GM12878 (cell line): ENCODE data around the gene LIMS1. TPM values are rescaled to one million over a fixed set of nuclear protein-coding genes. Genes with fewer than 3 reads are reported as not detected.

Experiments used
- ATAC-seq: fragments of 200-7000 bp; cut with Tn5 transposase; 3 replicates; pipeline ENCODE4 v1.9.1; 2020; ENCODE audit warnings: mild to moderate bottlenecking, moderate library complexity
- BruUV-seq: library from RNA; stranded (reverse); fragments of 400-500 nt; replicated peaks from 2 replicates; lab custom pipeline; 2021; lab: Mats Ljungman, UMichigan
- CTCF ChIA-PET: fragments of 300-600 bp; sonication (Branson Sonifier 250); formaldehyde crosslinking; extraction: SDS; loops from one replicate; lab custom pipeline; 2021; ENCODE audit warnings: inconsistent platforms; lab: Yijun Ruan, JAX
- POLR2A ChIA-PET: fragments of 350-600 bp; formaldehyde crosslinking; extraction: SDS; loops from one replicate; lab custom pipeline; 2021; ENCODE audit warnings: inconsistent platforms; lab: Charles Lee
- RAD21 ChIA-PET: fragments of 300-600 bp; sonication (Branson Sonifier 250); formaldehyde crosslinking; loops from one replicate; lab custom pipeline; 2023; ENCODE audit warnings: antibody characterized with exemption; ENCODE audit not compliant: unreplicated experiment; lab: Charles Lee
- SMC1A ChIA-PET: fragments of 300-600 bp; sonication (Branson Sonifier 250); formaldehyde crosslinking; loops from one replicate; lab custom pipeline; 2023; ENCODE audit not compliant: unreplicated experiment, uncharacterized antibody; lab: Charles Lee
- DNase-seq: peaks from one replicate; pipeline ENCODE4 v3.0.0-alpha.2; 2011; ENCODE audit warnings: low read depth, low spot score
- FAIRE-seq: peaks from 3 replicates; lab custom pipeline; 2011; peaks lifted over from hg19 to GRCh38; lab: Jason Lieb, UNC
- H2AFZ ChIP-seq: 2 replicates; pipeline ENCODE4 v1.6.0; 2011; ENCODE audit warnings: low read depth, low read length, control low read depth; ENCODE audit not compliant: control insufficient read depth
- H3K27ac ChIP-seq: 2 replicates; pipeline ENCODE4 v1.5.1; 2011; ENCODE audit warnings: control low read depth; ENCODE audit not compliant: control insufficient read depth, insufficient read depth
- H3K27me3 ChIP-seq, 2 experiments: replicated peaks in 1 of 2; 2 replicates each; pipeline versions ENCODE4 v1.6.0 to v1.6.1; 2011; ENCODE audit warnings: low read length in 1 of 2; ENCODE audit not compliant: control insufficient read depth in 2 of 2, insufficient read depth in 2 of 2
- H3K36me3 ChIP-seq, 2 experiments: 2 replicates each; pipeline ENCODE4 v1.5.1; 2011; ENCODE audit warnings: low read length in 1 of 2; ENCODE audit not compliant: control insufficient read depth in 2 of 2, insufficient read depth in 2 of 2
- H3K4me1 ChIP-seq: 2 replicates; pipeline ENCODE4 v1.6.1; 2011; ENCODE audit warnings: mild to moderate bottlenecking, low read length, moderate library complexity, mixed read lengths; ENCODE audit not compliant: control insufficient read depth, insufficient read depth
- H3K4me2 ChIP-seq: 2 replicates; pipeline ENCODE4 v1.6.0; 2011; ENCODE audit warnings: control low read depth; ENCODE audit not compliant: control insufficient read depth, insufficient read depth
- H3K4me3 ChIP-seq: fragments of 200-600 bp; sonication (generic); 2 replicates; pipeline ENCODE4 v1.5.1; 2016
- H3K79me2 ChIP-seq: 2 replicates; pipeline ENCODE4 v1.6.0; 2011; ENCODE audit warnings: low read length; ENCODE audit not compliant: control insufficient read depth, insufficient read depth
- H3K9ac ChIP-seq: 2 replicates; pipeline ENCODE4 v1.8.0; 2011; ENCODE audit warnings: low read length, control low read depth, mixed read lengths; ENCODE audit not compliant: control insufficient read depth, insufficient read depth
- H3K9me3 ChIP-seq: replicated peaks from 3 replicates; pipeline ENCODE4 v1.5.1; 2011; ENCODE audit warnings: mild to moderate bottlenecking, low read length; ENCODE audit not compliant: control insufficient read depth, insufficient read depth
- H4K20me1 ChIP-seq: 2 replicates; pipeline ENCODE4 v1.6.0; 2011; ENCODE audit not compliant: control insufficient read depth, insufficient read depth
- ATF7 ChIP-seq: fragments of 450-650 bp; IDR thresholded peaks from 2 replicates; pipeline ENCODE4 v1.6.1; 2016; ENCODE audit warnings: low read depth, mild to moderate bottlenecking
- CBFB ChIP-seq: IDR thresholded peaks from 2 replicates; pipeline ENCODE4 v1.6.1; 2016; ENCODE audit warnings: antibody characterized with exemption, low read depth
- CREB1 ChIP-seq: IDR thresholded peaks from 2 replicates; pipeline ENCODE4 v1.6.1; 2012; ENCODE audit warnings: low read depth, mild to moderate bottlenecking, inconsistent platforms
- CREM ChIP-seq: IDR thresholded peaks from 2 replicates; pipeline ENCODE4 v1.6.1; 2014; ENCODE audit warnings: antibody characterized with exemption, low read depth
- EED ChIP-seq: sonication (generic); IDR thresholded peaks from 2 replicates; pipeline ENCODE4 v1.6.1; 2016; ENCODE audit warnings: antibody characterized with exemption, low read depth
- FOXM1 ChIP-seq: IDR thresholded peaks from 2 replicates; pipeline ENCODE4 v1.6.1; 2012; ENCODE audit warnings: low read depth, mild to moderate bottlenecking, inconsistent platforms, low read length, moderate library complexity
- JUNB ChIP-seq: IDR thresholded peaks from 2 replicates; pipeline ENCODE4 v1.6.1; 2016; ENCODE audit warnings: antibody characterized with exemption, mild to moderate bottlenecking
- MTA3 ChIP-seq: IDR thresholded peaks from 2 replicates; pipeline ENCODE4 v1.6.1; 2012; ENCODE audit warnings: low read length, inconsistent platforms, borderline replicate concordance
- NFYB ChIP-seq: IDR thresholded peaks from 2 replicates; pipeline ENCODE4 v1.6.1; 2011; ENCODE audit warnings: low read depth, mild to moderate bottlenecking, low read length, improper control_type of control experiment, moderate library complexity; ENCODE audit not compliant: insufficient read depth
- POLR2AphosphoS5 ChIP-seq: IDR thresholded peaks from 2 replicates; pipeline ENCODE4 v1.6.1; 2011; ENCODE audit warnings: mild to moderate bottlenecking, low read length, inconsistent platforms
- SIN3A ChIP-seq: IDR thresholded peaks from 2 replicates; pipeline ENCODE4 v1.6.1; 2012; ENCODE audit warnings: low read depth, low read length, improper control_type of control experiment
- TAF1 ChIP-seq: IDR thresholded peaks from 2 replicates; pipeline ENCODE4 v1.6.1; 2011; ENCODE audit warnings: mild to moderate bottlenecking, low read depth, low read length, borderline replicate concordance
- USF1 ChIP-seq: IDR thresholded peaks from 2 replicates; pipeline ENCODE4 v1.6.1; 2011; ENCODE audit warnings: borderline replicate concordance, low read depth, mild to moderate bottlenecking, moderate library complexity, mixed read lengths, low read length; ENCODE audit not compliant: insufficient read depth; ENCODE audit errors: extremely low read length
- ZNF207 ChIP-seq: fragments of 450-650 bp; IDR thresholded peaks from 2 replicates; pipeline ENCODE4 v1.6.1; 2014; ENCODE audit warnings: antibody characterized with exemption, mild to moderate bottlenecking, borderline replicate concordance
- ZNF217 ChIP-seq: fragments of 450-650 bp; IDR thresholded peaks from 2 replicates; pipeline ENCODE4 v1.6.1; 2017; ENCODE audit warnings: antibody characterized with exemption, mild to moderate bottlenecking
- ZZZ3 ChIP-seq: IDR thresholded peaks from 2 replicates; pipeline ENCODE4 v1.6.1; 2011; ENCODE audit warnings: low read depth; ENCODE audit not compliant: control insufficient read depth, insufficient read length
- WGBS: methylation state at CpG from one replicate; pipeline ENCODE4 v1.1.6; 2016; ENCODE audit warnings: low lambda C conversion rate; ENCODE audit not compliant: insufficient replicate concordance, insufficient coverage; ENCODE audit errors: missing lambda C conversion rate; 5-methylcytosine and 5-hydroxymethylcytosine counted together
- in situ Hi-C: fragments of 300-500 bp; cut with MboI; formaldehyde crosslinking; loops from 9 replicates; pipeline ENCODE4 v1.14.3; 2018; ENCODE audit warnings: mixed read lengths
- intact Hi-C: fragments of 100-400 bp; cut with micrococcal nuclease; formaldehyde crosslinking; loops from one replicate; pipeline ENCODE4 v1.14.2; 2022; ENCODE audit not compliant: unreplicated experiment
- polyA plus RNA-seq, 11 experiments: library from polyadenylated mRNA; depleted of rRNA in 4 of 11; unstranded in 6 of 11; stranded (reverse) in 5 of 11; fragments of >200 nt; fragmentation: Nextera tagmentation in 4 of 11; fragmentation: Illumina TruSeq in 1 of 11; extraction: Ambion mirVana in 4 of 11; extraction: Trizol in 1 of 11; gene quantifications; 1 replicate in 1 of 11; 2 replicates in 10 of 11; pipeline versions ENCODE4 v1.2.1 to v1.2.3, GENCODE V29; 2011 to 2016; ENCODE audit warnings: inconsistent platforms in 2 of 11, missing spikeins in 2 of 11, low read depth in 1 of 11
- total RNA-seq, 4 experiments: library from RNA; depleted of rRNA in 3 of 4; stranded (reverse); fragments of >200 nt in 3 of 4; fragmentation: Illumina TruSeq in 1 of 4; extraction: Trizol in 1 of 4; gene quantifications; 2 replicates each; pipeline versions ENCODE4 v1.2.1 to v1.2.3, GENCODE V29; 2013 to 2021
- TF ChIP-seq, protein P1 (sequence below): IDR thresholded peaks from 2 replicates; pipeline ENCODE4 v1.6.1; 2012; ENCODE audit warnings: low read depth, low read length, improper control_type of control experiment
- TF ChIP-seq, protein P2 (sequence below): fragments of 450-650 bp; formaldehyde crosslinking; IDR thresholded peaks from 2 replicates; pipeline ENCODE4 v1.5.0; 2022; ENCODE audit warnings: mild to moderate bottlenecking, missing genetic modification characterization

The LIMS1 gene
- total and polyA plus RNA-seq, 10 of the 15 experiments (the other 5 are each of a cell fraction or from before 2014, with no cell fraction given), result 15.7 to 98.1 (median 43.9) TPM

- H3K9ac ChIP-seq, result no peak overlapping the region
- no peaks in the 10 kb centered on the region for H3K9me3 ChIP-seq
- 92% methylated on average over 6 of the region's 6 CpGs for WGBS
- ATAC-seq (no peak), FAIRE-seq (no peak), DNase-seq (no peak)
- peaks cover 4% of the 10 kb centered on the region; the same call in 1 of the 2 replicates for H4K20me1 ChIP-seq
- ChIA-PET CTCF (interaction anchor here (1.0 to 10.0 kb wide), 9 partner anchors 8 to 651 kb away, joined by 3 to 118 read pairs (median 4); no protein-coding TSS in a partner anchor), SMC1A (interaction anchor here (0.6 to 5.4 kb wide), 16 partner anchors 8 to 283 kb away, joined by 3 to 89 read pairs (median 4); no protein-coding TSS in a partner anchor), RAD21 (interaction anchor here (0.6 to 4.1 kb wide), 8 partner anchors 13 to 192 kb away, joined by 3 to 44 read pairs (median 8); no protein-coding TSS in a partner anchor), POLR2A (interaction anchor here (1.0 to 2.5 kb wide), 3 partner anchors 12 to 56 kb away, joined by 5 to 12 read pairs (median 5); no protein-coding TSS in a partner anchor)
- TF ChIP-seq ZNF207 (no peak), NFYB (no peak), CREM (no peak), FOXM1 (no peak), POLR2AphosphoS5 (no peak), ZNF217 (no peak), TAF1 (no peak), SIN3A (no peak), MTA3 (no peak), JUNB (no peak), ZZZ3 (no peak), CREB1 (no peak), ATF7 (no peak), EED (no peak), CBFB (no peak), USF1 (no peak)
- TF ChIP-seq, protein P1, sequence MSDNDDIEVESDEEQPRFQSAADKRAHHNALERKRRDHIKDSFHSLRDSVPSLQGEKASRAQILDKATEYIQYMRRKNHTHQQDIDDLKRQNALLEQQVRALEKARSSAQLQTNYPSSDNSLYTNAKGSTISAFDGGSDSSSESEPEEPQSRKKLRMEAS, result no peak
- TF ChIP-seq, protein P2, sequence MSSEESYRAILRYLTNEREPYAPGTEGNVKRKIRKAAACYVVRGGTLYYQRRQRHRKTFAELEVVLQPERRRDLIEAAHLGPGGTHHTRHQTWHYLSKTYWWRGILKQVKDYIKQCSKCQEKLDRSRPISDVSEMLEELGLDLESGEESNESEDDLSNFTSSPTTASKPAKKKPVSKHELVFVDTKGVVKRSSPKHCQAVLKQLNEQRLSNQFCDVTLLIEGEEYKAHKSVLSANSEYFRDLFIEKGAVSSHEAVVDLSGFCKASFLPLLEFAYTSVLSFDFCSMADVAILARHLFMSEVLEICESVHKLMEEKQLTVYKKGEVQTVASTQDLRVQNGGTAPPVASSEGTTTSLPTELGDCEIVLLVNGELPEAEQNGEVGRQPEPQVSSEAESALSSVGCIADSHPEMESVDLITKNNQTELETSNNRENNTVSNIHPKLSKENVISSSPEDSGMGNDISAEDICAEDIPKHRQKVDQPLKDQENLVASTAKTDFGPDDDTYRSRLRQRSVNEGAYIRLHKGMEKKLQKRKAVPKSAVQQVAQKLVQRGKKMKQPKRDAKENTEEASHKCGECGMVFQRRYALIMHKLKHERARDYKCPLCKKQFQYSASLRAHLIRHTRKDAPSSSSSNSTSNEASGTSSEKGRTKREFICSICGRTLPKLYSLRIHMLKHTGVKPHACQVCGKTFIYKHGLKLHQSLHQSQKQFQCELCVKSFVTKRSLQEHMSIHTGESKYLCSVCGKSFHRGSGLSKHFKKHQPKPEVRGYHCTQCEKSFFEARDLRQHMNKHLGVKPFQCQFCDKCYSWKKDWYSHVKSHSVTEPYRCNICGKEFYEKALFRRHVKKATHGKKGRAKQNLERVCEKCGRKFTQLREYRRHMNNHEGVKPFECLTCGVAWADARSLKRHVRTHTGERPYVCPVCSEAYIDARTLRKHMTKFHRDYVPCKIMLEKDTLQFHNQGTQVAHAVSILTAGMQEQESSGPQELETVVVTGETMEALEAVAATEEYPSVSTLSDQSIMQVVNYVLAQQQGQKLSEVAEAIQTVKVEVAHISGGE (CRISPR knock-in tag), result no peak
- no peak overlapping the region for H2AFZ ChIP-seq
- intact Hi-C loops (no loop called here), in situ Hi-C loops (loop anchor here (10.0 to 25.0 kb wide), 2 partner anchors 375 to 653 kb away; no protein-coding TSS in a partner anchor)
- no peak overlapping the region for H3K27ac ChIP-seq
- no TSS peak for BruUV-seq
- H3K4me1 ChIP-seq, result peaks cover 29% of the 10 kb centered on the region
- H3K27me3 ChIP-seq, result no peaks in the 10 kb centered on the region
- H3K4me2 ChIP-seq, result no peak overlapping the region
- peaks cover 10% of the 10 kb centered on the region for H3K79me2 ChIP-seq
- H3K4me3 ChIP-seq, result no peak overlapping the region
- H3K36me3 ChIP-seq, result no peaks in the 10 kb centered on the region
Observed at GRCh38 chr2:108587621-108588020, 53.4 kb downstream of the LIMS1 start.
